Spleen (tissue), 11 donors: Measurements from ENCODE around the gene FGF21. TPM values are rescaled to one million over a fixed set of nuclear protein-coding genes. Genes with fewer than 3 reads are reported as not detected.

Experiments
- DNase-seq: peaks from one replicate; pipeline ENCODE4 v3.0.0-alpha.2; 2020
- H3K27ac ChIP-seq, 8 donors: fragments of 200-600 bp; sonication (generic) in 7 of 8; 1 replicate in 4 of 8; 2 replicates in 4 of 8; pipeline versions ENCODE4 v1.5.0 to v1.8.0; 2016 to 2021; ENCODE audit warnings: inconsistent platforms in 4 of 8, mild to moderate bottlenecking in 4 of 8, moderate library complexity in 1 of 8
- H3K27me3 ChIP-seq, 7 donors: fragments of 200-600 bp; sonication (generic) in 6 of 7; replicated peaks in 1 of 7; 1 replicate in 4 of 7; 2 replicates in 3 of 7; pipeline versions ENCODE4 v1.5.0 to v1.8.0; 2016 to 2021; ENCODE audit warnings: inconsistent platforms in 3 of 7, mild to moderate bottlenecking in 1 of 7
- H3K36me3 ChIP-seq, 6 donors: fragments of 200-600 bp; sonication (generic) in 5 of 6; 1 replicate in 4 of 6; 2 replicates in 2 of 6; pipeline versions ENCODE4 v1.5.0 to v1.8.0; 2016 to 2021; ENCODE audit warnings: inconsistent platforms in 2 of 6
- H3K4me1 ChIP-seq, 6 donors: fragments of 200-600 bp; sonication (generic) in 5 of 6; 1 replicate in 3 of 6; 2 replicates in 3 of 6; pipeline versions ENCODE4 v1.5.0 to v1.8.0; 2016 to 2021; ENCODE audit warnings: inconsistent platforms in 3 of 6
- H3K4me3 ChIP-seq, 8 donors: fragments of 200-600 bp; sonication (generic) in 7 of 8; 1 replicate in 4 of 8; 2 replicates in 4 of 8; pipeline versions ENCODE4 v1.5.0 to v1.8.0; 2016 to 2021; ENCODE audit warnings: inconsistent platforms in 4 of 8, mild to moderate bottlenecking in 4 of 8, moderate library complexity in 2 of 8
- H3K9me3 ChIP-seq, 8 donors: fragments of 200-600 bp; sonication (generic) in 7 of 8; 1 replicate in 4 of 8; 2 replicates in 4 of 8; pipeline versions ENCODE4 v1.5.0 to v1.8.0; 2016 to 2021; ENCODE audit warnings: inconsistent platforms in 4 of 8
- POLR2A ChIP-seq, 3 donors: fragments of 450-650 bp; IDR thresholded peaks; one replicate each; pipeline ENCODE4 v1.5.1; 2017; ENCODE audit warnings: antibody characterized with exemption in 3 of 3, mild to moderate bottlenecking in 1 of 3
- POLR2AphosphoS5 ChIP-seq, 3 donors: sonication (generic); formaldehyde crosslinking; IDR thresholded peaks; one replicate each; pipeline ENCODE4 v1.5.1; 2017; ENCODE audit warnings: antibody characterized with exemption in 3 of 3
- WGBS, 5 donors: extraction: QIAGEN DNeasy Blood & Tissue Kit in 3 of 5; methylation state at CpG; one replicate each; pipeline versions ENCODE4 v1.1.5 to v1.1.7; 2013 to 2018; 5-methylcytosine and 5-hydroxymethylcytosine counted together
- intact Hi-C: fragments of 100-400 bp; cut with DNase I; formaldehyde crosslinking; loops from one replicate; pipeline ENCODE4 v1.15.0; 2023; ENCODE audit warnings: low total_unique reads
- polyA plus RNA-seq, 3 donors: library from polyadenylated mRNA; stranded (reverse); fragments of 200-250 nt; gene quantifications; one replicate each; pipeline ENCODE4 v1.2.1, GENCODE V29; 2013
- total RNA-seq, 7 donors: library from RNA; depleted of rRNA in 3 of 7; stranded (reverse); fragments of >200 nt in 3 of 7; fragmentation: NEBNext Ultra II Directional in 4 of 7; extraction: Animal tissue kit (Norgen Biotek cat#: 25700) in 4 of 7; gene quantifications; one replicate each; pipeline versions ENCODE4 v1.1.0 to v1.2.1, GENCODE V29; 2016 to 2021
- TF ChIP-seq, protein P1 (sequence below), 11 experiments: fragments of 200-600 bp in 7 of 11; fragments of 450-650 bp in 4 of 11; sonication (generic) in 4 of 11; IDR thresholded peaks in 8 of 11; conservative IDR thresholded peaks in 3 of 11; 1 replicate in 7 of 11; 2 replicates in 4 of 11; pipeline versions ENCODE4 v1.4.0 to v1.8.0; 2016 to 2021; ENCODE audit warnings: antibody characterized with exemption in 11 of 11, inconsistent platforms in 4 of 11, mild to moderate bottlenecking in 1 of 11
- donor health status: healthy with polysubstance abuse.
- donor health status: DM: no; HTN: no; CAD: no; lungs with moderate emphysema.
- donor health status: DM: no; HTN: no; CAD: no.
- donor health status: Bipolar disorder and iron deficiency.
- donor health status: healthy.
- donor health status: DM: no; HTN: no; CAD: no.
- donor health status: DM: yes; HTN: yes; CAD: no.

FGF21 gene
- total and polyA plus RNA-seq, 10 donors: not detected

DNA sequence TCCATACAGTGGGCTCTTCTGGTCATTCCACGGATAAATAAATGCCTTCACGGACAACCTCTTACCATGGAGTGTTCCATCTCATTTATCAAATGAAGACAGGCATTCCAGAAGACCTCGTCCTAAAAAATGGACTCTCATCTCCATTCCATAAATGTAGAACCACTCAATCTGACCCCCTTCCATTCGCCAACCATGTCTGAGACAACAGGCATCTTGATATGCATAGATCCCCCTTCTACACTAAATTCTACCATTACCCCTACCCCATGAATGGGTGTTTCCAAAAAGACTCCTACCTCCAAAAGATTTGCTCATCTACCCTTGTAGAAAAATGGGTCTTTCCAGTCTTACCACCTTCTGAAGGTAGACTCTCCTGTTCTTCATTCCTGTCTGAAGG is 23.9 kb upstream of the FGF21 start:
- intact Hi-C loops: no loop called here

DNA sequence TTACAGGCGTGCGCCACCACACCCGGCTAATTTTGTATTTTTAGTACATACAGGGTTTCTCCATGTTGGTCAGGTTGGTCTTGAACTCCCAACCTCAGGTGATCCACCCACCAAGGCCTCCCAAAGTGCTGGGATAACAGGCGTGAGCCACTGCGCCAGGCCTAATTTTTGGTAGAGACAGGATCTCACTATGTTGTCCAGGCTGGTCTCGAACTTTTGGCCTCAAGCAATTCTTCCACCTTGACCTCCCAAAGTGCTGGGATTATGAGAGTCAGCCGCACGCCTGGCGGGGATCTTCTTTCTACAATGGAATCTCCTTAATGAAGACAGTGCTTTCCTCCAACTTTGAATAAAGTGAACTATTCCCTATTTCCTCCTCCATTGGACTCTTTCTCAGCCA is 20.7 kb upstream of the FGF21 start:
- Histone ChIP-seq H3K4me1 (peaks cover 0 to 31% (median 17%) of the 10 kb centered on the region in 6 donors), H3K27me3 (peaks cover 0 to 7% (median 6%) of the 10 kb centered on the region in 7 donors), H3K36me3 (peaks cover 0 to 48% (median 0%) of the 10 kb centered on the region in 6 donors), H3K4me3 (no peak overlapping the region), H3K9me3 (no peaks in the 10 kb centered on the region), H3K27ac (no peak overlapping the region)
- no peak for DNase-seq
- intact Hi-C loops: no loop called here
- WGBS, 5 donors: 91 to 96% (median 92%) methylated on average over 9 of the region's 9 CpGs
- TF ChIP-seq POLR2AphosphoS5 (IDR thresholded peaks at IDR 0.05): no peak
- TF ChIP-seq, protein P1, sequence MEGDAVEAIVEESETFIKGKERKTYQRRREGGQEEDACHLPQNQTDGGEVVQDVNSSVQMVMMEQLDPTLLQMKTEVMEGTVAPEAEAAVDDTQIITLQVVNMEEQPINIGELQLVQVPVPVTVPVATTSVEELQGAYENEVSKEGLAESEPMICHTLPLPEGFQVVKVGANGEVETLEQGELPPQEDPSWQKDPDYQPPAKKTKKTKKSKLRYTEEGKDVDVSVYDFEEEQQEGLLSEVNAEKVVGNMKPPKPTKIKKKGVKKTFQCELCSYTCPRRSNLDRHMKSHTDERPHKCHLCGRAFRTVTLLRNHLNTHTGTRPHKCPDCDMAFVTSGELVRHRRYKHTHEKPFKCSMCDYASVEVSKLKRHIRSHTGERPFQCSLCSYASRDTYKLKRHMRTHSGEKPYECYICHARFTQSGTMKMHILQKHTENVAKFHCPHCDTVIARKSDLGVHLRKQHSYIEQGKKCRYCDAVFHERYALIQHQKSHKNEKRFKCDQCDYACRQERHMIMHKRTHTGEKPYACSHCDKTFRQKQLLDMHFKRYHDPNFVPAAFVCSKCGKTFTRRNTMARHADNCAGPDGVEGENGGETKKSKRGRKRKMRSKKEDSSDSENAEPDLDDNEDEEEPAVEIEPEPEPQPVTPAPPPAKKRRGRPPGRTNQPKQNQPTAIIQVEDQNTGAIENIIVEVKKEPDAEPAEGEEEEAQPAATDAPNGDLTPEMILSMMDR (IDR thresholded peaks at IDR 0.05 in 8 of 11, conservative IDR thresholded peaks at IDR 0.05 in 3 of 11): no peak
- no peak for TF ChIP-seq POLR2A (IDR thresholded peaks at IDR 0.05)

More for the DNA sequence above, 23.9 kb upstream of the FGF21 start:
- H3K9me3 ChIP-seq: peaks cover 0 to 11% (median 3%) of the 10 kb centered on the region in 8 donors
- TF ChIP-seq, protein P1 (IDR thresholded peaks at IDR 0.05 in 8 of 11, conservative IDR thresholded peaks at IDR 0.05 in 3 of 11): no peak
- no peak for TF ChIP-seq POLR2A (IDR thresholded peaks at IDR 0.05)
- no peak for TF ChIP-seq POLR2AphosphoS5 (IDR thresholded peaks at IDR 0.05)
- H3K4me1 ChIP-seq: peaks cover 0 to 16% (median 11%) of the 10 kb centered on the region in 6 donors
- no peak overlapping the region for H3K27ac ChIP-seq
- WGBS, 5 donors: 81 to 95% (median 88%) methylated on average over 4 of the region's 4 CpGs
- H3K27me3 ChIP-seq: no peaks in the 10 kb centered on the region
- no peak overlapping the region for H3K4me3 ChIP-seq
- no peak for DNase-seq
- H3K36me3 ChIP-seq: peaks cover 0 to 62% (median 0%) of the 10 kb centered on the region in 6 donors

DNA sequence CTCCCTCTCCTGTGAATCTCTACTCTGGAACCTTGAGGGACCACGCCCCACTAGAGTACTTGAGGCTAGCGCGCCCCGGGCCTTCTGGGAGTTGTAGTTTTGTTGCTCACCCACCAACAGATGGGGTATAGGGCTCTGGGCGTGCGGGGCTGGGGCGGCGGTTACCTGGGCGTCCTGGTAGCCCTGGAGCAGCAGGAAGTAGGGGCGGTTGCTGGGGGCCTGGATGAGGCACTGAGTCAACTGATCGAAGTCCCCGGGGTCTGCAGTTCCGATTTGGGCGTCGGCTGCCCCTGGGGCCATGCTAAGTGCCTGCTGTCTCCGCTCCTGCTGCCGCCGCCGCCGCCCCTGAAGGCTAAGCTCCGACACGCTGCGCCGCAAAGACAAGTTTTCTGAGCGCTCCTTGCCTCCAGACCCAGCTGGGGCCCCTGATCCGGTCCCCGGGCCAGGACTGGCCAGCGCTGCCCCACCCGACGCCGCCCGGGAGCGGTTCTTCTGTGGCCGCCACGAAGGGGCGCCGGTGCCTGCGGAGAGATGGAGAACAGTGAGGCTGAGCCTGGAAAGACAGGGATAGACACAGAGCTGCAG is 20.2 kb upstream of the FGF21 start:
- 77 to 84% (median 82%) methylated on average over 20 to 38 of the region's 38 CpGs for WGBS, 5 donors
- TF ChIP-seq POLR2AphosphoS5 (IDR thresholded peaks at IDR 0.05): peak in 1 of 3 donors; percentile 37
- TF ChIP-seq POLR2A (IDR thresholded peaks at IDR 0.05): no peak
- TF ChIP-seq, protein P1 (IDR thresholded peaks at IDR 0.05 in 8 of 11, conservative IDR thresholded peaks at IDR 0.05 in 3 of 11): no peak
- Histone ChIP-seq H3K27me3 (peaks cover 0 to 12% (median 11%) of the 10 kb centered on the region in 7 donors), H3K4me1 (peaks cover 0 to 36% (median 22%) of the 10 kb centered on the region in 6 donors), H3K36me3 (peaks cover 0 to 44% (median 0%) of the 10 kb centered on the region in 6 donors), H3K9me3 (no peaks in the 10 kb centered on the region), H3K4me3 (peak overlapping the region in 1 of 8 donors; percentile 30), H3K27ac (no peak overlapping the region)
- DNase-seq: no peak
- intact Hi-C loops: no loop called here

DNA sequence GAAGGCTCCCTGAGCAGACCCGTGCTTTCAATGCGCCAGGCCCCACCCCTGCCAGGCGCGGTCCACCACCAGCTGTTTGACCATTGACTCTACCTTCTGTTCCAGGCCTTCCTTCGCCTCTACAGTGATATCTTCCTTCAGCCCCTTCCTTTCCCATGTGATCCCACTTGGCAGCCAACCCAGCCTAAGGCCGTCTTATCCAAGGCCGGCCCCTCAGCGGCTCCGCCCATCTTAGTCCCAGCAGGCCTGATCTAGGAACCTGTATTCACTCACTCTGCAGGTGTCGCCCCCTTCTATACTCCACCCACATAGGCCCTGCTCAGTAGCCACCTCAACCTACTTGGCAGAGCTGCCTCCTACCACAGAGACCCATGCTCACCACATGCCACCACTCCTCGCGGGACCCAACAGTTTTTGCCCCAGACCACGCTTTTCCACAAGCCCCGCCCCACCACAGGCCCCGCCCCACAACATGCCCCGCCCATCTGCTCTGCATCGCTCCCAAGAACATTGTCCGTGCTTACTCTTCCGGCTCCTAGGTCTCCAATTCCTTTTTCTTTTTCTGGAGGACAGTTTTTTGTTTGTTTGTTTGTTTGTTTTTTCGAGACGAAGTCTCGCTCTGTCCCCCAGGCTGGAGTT is 17.8 kb upstream of the FGF21 start:
- 65 to 80% (median 73%) methylated on average over 22 of the region's 22 CpGs for WGBS, 5 donors
- DNase-seq: no peak
- Histone ChIP-seq H3K4me1 (peaks cover 0 to 55% (median 28%) of the 10 kb centered on the region in 6 donors), H3K4me3 (peak overlapping the region in 5 of 8 donors; percentile 59 to 83 (median 63)), H3K9me3 (no peaks in the 10 kb centered on the region), H3K27ac (peak overlapping the region in 3 of 8 donors; percentile 0 to 84 (median 5)), H3K36me3 (peaks cover 0 to 30% (median 0%) of the 10 kb centered on the region in 6 donors), H3K27me3 (peaks cover 0 to 27% (median 20%) of the 10 kb centered on the region in 7 donors)
- intact Hi-C loops: no loop called here
- TF ChIP-seq, protein P1 (IDR thresholded peaks at IDR 0.05 in 8 of 11, conservative IDR thresholded peaks at IDR 0.05 in 3 of 11): no peak
- peak in 1 of 3 donors; percentile 56 for TF ChIP-seq POLR2AphosphoS5 (IDR thresholded peaks at IDR 0.05)
